Ovary (tissue), 3 donors: ENCODE data around the gene UBR3.

ENCODE experiments used
- EP300 ChIP-seq: sonication (generic); formaldehyde crosslinking; IDR thresholded peaks from one replicate; pipeline ENCODE4 v1.6.1; 2017; ENCODE audit warnings: antibody characterized with exemption
- POLR2A ChIP-seq: fragments of 450-650 bp; IDR thresholded peaks from one replicate; pipeline ENCODE4 v1.6.1; 2017; ENCODE audit warnings: antibody characterized with exemption, mild to moderate bottlenecking, moderate library complexity
- TF ChIP-seq, protein P1 (sequence below), 3 donors: fragments of 450-650 bp in 2 of 3; fragments of 200-600 bp in 1 of 3; IDR thresholded peaks; one replicate each; pipeline versions ENCODE4 v1.5.1 to v1.8.0; 2016 to 2022; ENCODE audit warnings: antibody characterized with exemption in 3 of 3, mild to moderate bottlenecking in 1 of 3
- donor health status: DM: no; HTN: no; CAD: no.

DNA sequence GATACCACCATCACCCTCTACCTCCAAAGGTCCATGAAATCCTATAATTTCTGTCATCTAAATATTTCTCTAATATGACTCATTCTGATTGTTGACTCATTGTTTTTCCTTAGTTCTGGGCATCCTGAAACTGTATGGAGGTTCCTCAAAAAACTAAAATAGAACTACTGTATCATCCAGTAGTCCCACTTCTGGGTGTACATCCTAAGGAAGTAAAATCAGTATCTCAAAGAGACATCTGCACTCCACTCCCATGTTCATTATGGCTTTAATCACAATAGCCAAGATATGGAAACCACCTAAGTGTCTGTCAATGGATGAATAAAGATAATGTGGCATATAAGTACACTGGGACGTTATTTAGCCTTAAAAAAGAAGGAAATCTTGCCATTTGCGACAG lies 224.9 kb downstream of the UBR3 start:
- TF ChIP-seq, protein P1, sequence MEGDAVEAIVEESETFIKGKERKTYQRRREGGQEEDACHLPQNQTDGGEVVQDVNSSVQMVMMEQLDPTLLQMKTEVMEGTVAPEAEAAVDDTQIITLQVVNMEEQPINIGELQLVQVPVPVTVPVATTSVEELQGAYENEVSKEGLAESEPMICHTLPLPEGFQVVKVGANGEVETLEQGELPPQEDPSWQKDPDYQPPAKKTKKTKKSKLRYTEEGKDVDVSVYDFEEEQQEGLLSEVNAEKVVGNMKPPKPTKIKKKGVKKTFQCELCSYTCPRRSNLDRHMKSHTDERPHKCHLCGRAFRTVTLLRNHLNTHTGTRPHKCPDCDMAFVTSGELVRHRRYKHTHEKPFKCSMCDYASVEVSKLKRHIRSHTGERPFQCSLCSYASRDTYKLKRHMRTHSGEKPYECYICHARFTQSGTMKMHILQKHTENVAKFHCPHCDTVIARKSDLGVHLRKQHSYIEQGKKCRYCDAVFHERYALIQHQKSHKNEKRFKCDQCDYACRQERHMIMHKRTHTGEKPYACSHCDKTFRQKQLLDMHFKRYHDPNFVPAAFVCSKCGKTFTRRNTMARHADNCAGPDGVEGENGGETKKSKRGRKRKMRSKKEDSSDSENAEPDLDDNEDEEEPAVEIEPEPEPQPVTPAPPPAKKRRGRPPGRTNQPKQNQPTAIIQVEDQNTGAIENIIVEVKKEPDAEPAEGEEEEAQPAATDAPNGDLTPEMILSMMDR (IDR thresholded peaks at IDR 0.05): no peak
- no peak for TF ChIP-seq POLR2A
- TF ChIP-seq EP300: no peak
